H1 (cell line): ENCODE data around the gene LBR. TPM values are rescaled to one million over a fixed set of nuclear protein-coding genes. Genes with fewer than 3 reads are reported as not detected.

ENCODE experiments used
- CHD1 ChIP-seq: IDR thresholded peaks from 2 replicates; pipeline ENCODE4 v1.6.1; 2012; ENCODE audit warnings: low read depth, low read length, improper control_type of control experiment
- TEAD4 ChIP-seq: IDR thresholded peaks from 2 replicates; pipeline ENCODE4 v1.6.1; 2012; ENCODE audit warnings: low read depth, low read length, inconsistent platforms, mixed read lengths
- polyA plus RNA-seq, 7 experiments: library from polyadenylated mRNA; depleted of rRNA in 3 of 7; stranded (reverse) in 5 of 7; unstranded in 2 of 7; fragments of >200 nt in 5 of 7; fragments of 200-250 nt in 2 of 7; gene quantifications; 1 replicate in 5 of 7; 2 replicates in 1 of 7; 4 replicates in 1 of 7; pipeline versions ENCODE4 v1.2.1 to v1.2.3, GENCODE V29; 2011 to 2013; ENCODE audit warnings: missing spikeins in 2 of 7, mixed read lengths in 2 of 7
- total RNA-seq: library from RNA; stranded (reverse); fragmentation: NEBNext Ultra II Directional; extraction: Animal tissue kit (Norgen Biotek cat#: 25700); gene quantifications from 2 replicates; pipeline ENCODE4 v1.2.1, GENCODE V29; 2021
- TF ChIP-seq, protein P1 (sequence below): IDR thresholded peaks from 2 replicates; pipeline ENCODE4 v1.6.1; 2012; ENCODE audit warnings: low read length, inconsistent platforms

Gene LBR
- total and polyA plus RNA-seq, 2 of the 8 experiments (the other 6 are each of a cell fraction or from before 2014, with no cell fraction given) = 32.1 to 89.8 TPM

- TF ChIP-seq TEAD4 (no peak), CHD1 (no peak)
- TF ChIP-seq, protein P1, sequence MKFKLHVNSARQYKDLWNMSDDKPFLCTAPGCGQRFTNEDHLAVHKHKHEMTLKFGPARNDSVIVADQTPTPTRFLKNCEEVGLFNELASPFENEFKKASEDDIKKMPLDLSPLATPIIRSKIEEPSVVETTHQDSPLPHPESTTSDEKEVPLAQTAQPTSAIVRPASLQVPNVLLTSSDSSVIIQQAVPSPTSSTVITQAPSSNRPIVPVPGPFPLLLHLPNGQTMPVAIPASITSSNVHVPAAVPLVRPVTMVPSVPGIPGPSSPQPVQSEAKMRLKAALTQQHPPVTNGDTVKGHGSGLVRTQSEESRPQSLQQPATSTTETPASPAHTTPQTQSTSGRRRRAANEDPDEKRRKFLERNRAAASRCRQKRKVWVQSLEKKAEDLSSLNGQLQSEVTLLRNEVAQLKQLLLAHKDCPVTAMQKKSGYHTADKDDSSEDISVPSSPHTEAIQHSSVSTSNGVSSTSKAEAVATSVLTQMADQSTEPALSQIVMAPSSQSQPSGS = no peak
These were observed 39.6 kb upstream of the LBR start (continued) for GRCh38 chr1:225467193-225468020.
